ENCODE measurements around the gene CDH15. TPM values are rescaled to one million over a fixed set of nuclear protein-coding genes. Genes with fewer than 3 reads are reported as not detected.

The CDH15 gene
- total and polyA plus RNA-seq, 9 of the 15 experiments (the other 6 are each of a cell fraction or from before 2014, with no cell fraction given): 0.07 to 0.18 TPM; not detected in 7

- TF ChIP-seq RCOR1 (IDR thresholded peaks at IDR 0.05; ENCODE audit: borderline replicate concordance in 1 of 2, low read depth in 2 of 2, low read length in 2 of 2): peak; percentile 81 to 99
- peak; percentile 61; the same call in 1 of the 2 replicates for TF ChIP-seq SMARCC2 (IDR thresholded peaks at IDR 0.05; ENCODE audit: low read depth)
- TF ChIP-seq TAL1 (IDR thresholded peaks at IDR 0.05): peak; percentile 68
- TF ChIP-seq RAD51 (IDR thresholded peaks at IDR 0.05; ENCODE audit: borderline replicate concordance, low read depth): peak; percentile 91
- TF ChIP-seq NFIC (IDR thresholded peaks at IDR 0.05): peak; percentile 37; the same call in 1 of the 2 replicates
- 0 out of 2 replicates have a peak, but pooled peaks have one; percentile 39 for TF ChIP-seq NBN (IDR thresholded peaks at IDR 0.05; ENCODE audit: low read depth)
- TF ChIP-seq CHD2 (IDR thresholded peaks at IDR 0.05; ENCODE audit: low read depth, low read length): no peak; the same call in 1 of the 2 replicates
- peak; percentile 29 for TF ChIP-seq HDAC3 (IDR thresholded peaks at IDR 0.05; ENCODE audit: borderline replicate concordance, partially characterized antibody)
- peak; percentile 4 for TF ChIP-seq FOS (IDR thresholded peaks at IDR 0.05; ENCODE audit: extremely low read depth, insufficient read length)
- TF ChIP-seq ZFP1 (CRISPR knock-in tag; IDR thresholded peaks at IDR 0.05): no peak
- no peak for TF ChIP-seq ZNF23 (CRISPR knock-in tag; IDR thresholded peaks at IDR 0.05)
- no peak for TF ChIP-seq PCBP1 (IDR thresholded peaks at IDR 0.05; ENCODE audit: low read depth, low read length, poor library complexity, severe bottlenecking)
- TF ChIP-seq NFATC3 (IDR thresholded peaks at IDR 0.05): no peak
- peak; percentile 74 for TF ChIP-seq LEF1 (IDR thresholded peaks at IDR 0.05)
- TF ChIP-seq ATF3 (IDR thresholded peaks at IDR 0.05): peak; percentile 79
- peak; percentile 66; the same call in 1 of the 2 replicates for TF ChIP-seq ATF3 (CRISPR knock-in tag; conservative IDR thresholded peaks at IDR 0.05)
- no peak for TF ChIP-seq KAT2B (IDR thresholded peaks at IDR 0.05; ENCODE audit: low read depth, low read length)
- no peak for TF ChIP-seq DACH1 (IDR thresholded peaks at IDR 0.05; ENCODE audit: partially characterized antibody)
- TF ChIP-seq FUS (optimal IDR thresholded peaks at IDR 0.05; ENCODE audit: low read depth, low read length): no peak
- no peak for TF ChIP-seq ELK3 (CRISPR knock-in tag; IDR thresholded peaks at IDR 0.05)
- peak; percentile 56; the same call in 1 of the 2 replicates for TF ChIP-seq MBD2 (IDR thresholded peaks at IDR 0.05; ENCODE audit: borderline replicate concordance, low read depth)
- peak; percentile 55 for TF ChIP-seq GATA2 (CRISPR knock-in tag; IDR thresholded peaks at IDR 0.05)
- TF ChIP-seq DPF2 (IDR thresholded peaks at IDR 0.05): peak; percentile 87
- peak; percentile 72; the same call in 1 of the 2 replicates for TF ChIP-seq STAG1 (CRISPR knock-in tag; IDR thresholded peaks at IDR 0.05; ENCODE audit: borderline replicate concordance)
- no peak for TF ChIP-seq SMAD2 (IDR thresholded peaks at IDR 0.05; ENCODE audit: low read depth, low read length)
Observed at GRCh38 chr16:89216315-89217137, 45.0 kb downstream of the CDH15 start (continued).

All from K562 (cell line).